Measurements from ENCODE around the gene ANKRD6. TPM values are rescaled to one million over a fixed set of nuclear protein-coding genes. Genes with fewer than 3 reads are reported as not detected.

Gene ANKRD6
- polyA plus RNA-seq, 3 donors, result 0.93 to 3.0 (median 1.2) TPM

DNA sequence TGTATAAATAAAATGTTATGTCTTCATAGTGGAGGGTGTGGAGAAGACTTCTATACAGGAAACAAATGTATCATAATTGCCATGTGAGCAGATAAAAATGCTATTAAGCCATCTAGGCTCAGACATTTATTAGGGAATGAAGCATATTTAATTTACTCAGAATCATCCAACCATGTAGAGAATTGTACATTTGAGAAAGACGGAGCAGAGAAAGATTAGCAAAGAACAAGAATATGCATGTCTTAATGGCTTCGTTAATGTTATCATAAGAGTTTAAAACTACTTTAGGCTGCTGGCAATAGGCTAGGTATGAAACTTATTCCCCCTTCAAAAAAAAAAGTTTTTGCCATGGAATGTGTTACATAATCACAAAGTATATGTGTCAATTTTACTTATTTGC lies 6.1 kb downstream of the ANKRD6 start:
- TF ChIP-seq, protein P1, sequence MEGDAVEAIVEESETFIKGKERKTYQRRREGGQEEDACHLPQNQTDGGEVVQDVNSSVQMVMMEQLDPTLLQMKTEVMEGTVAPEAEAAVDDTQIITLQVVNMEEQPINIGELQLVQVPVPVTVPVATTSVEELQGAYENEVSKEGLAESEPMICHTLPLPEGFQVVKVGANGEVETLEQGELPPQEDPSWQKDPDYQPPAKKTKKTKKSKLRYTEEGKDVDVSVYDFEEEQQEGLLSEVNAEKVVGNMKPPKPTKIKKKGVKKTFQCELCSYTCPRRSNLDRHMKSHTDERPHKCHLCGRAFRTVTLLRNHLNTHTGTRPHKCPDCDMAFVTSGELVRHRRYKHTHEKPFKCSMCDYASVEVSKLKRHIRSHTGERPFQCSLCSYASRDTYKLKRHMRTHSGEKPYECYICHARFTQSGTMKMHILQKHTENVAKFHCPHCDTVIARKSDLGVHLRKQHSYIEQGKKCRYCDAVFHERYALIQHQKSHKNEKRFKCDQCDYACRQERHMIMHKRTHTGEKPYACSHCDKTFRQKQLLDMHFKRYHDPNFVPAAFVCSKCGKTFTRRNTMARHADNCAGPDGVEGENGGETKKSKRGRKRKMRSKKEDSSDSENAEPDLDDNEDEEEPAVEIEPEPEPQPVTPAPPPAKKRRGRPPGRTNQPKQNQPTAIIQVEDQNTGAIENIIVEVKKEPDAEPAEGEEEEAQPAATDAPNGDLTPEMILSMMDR (IDR thresholded peaks at IDR 0.05), result no peak
- no peaks in the 10 kb centered on the region for H3K9me3 ChIP-seq (replicated peaks in 1 of 2; ENCODE audit: control insufficient read depth in 1 of 2, insufficient read depth in 1 of 2, low read length in 2 of 2)
- H3K9ac ChIP-seq (ENCODE audit: insufficient read depth, low read length, poor library complexity, severe bottlenecking), result no peak overlapping the region
- no CpG with 5 or more reads among the region's 2 CpGs for WGBS (ENCODE audit: insufficient coverage)
- Mint-ChIP-seq H3K36me3 (no peaks in the 10 kb centered on the region), H3K4me1 (peaks cover 10% of the 10 kb centered on the region), H3K27me3 (ENCODE audit: low read depth in 3 of 3) (peaks cover under 1 to 5% (median 4%) of the 10 kb centered on the region in 3 donors), H3K27ac (no peak overlapping the region), H3K4me3 (no peak overlapping the region), H3K9me3 (peaks cover 0 to 2% (median 0%) of the 10 kb centered on the region in 7 donors)
- H3K36me3 ChIP-seq (replicated peaks in 1 of 2; ENCODE audit: control insufficient read depth in 1 of 2, insufficient read depth in 2 of 2, low read length in 2 of 2), result no peaks in the 10 kb centered on the region
- H3K4me1 ChIP-seq (ENCODE audit: control insufficient read depth in 1 of 2, insufficient read depth in 2 of 2, low read length in 2 of 2), result peaks cover under 1 to 2% of the 10 kb centered on the region in 2 donors
- H3K27ac ChIP-seq (ENCODE audit: low read depth in 1 of 2, low read length in 2 of 2), result no peak overlapping the region
- H3K4me3 ChIP-seq (replicated peaks in 1 of 3; ENCODE audit: low read depth in 2 of 3, low read length in 3 of 3), result no peak overlapping the region
- DNase-seq, result no peak
- no peak overlapping the region for H3K4me2 ChIP-seq (replicated peaks; ENCODE audit: extremely low read depth, low read length, poor library complexity, severe bottlenecking)
- no peaks in the 10 kb centered on the region for H3K27me3 ChIP-seq (ENCODE audit: control insufficient read depth in 2 of 2, insufficient read depth in 2 of 2, low read length in 2 of 2)
- H4K20me1 ChIP-seq (ENCODE audit: insufficient read depth, low read length), result no peaks in the 10 kb centered on the region
- intact Hi-C loops (cut with micrococcal nuclease), result no loop called here
- H3K79me2 ChIP-seq (ENCODE audit: insufficient read depth, low read length), result no peaks in the 10 kb centered on the region
- H2AFZ ChIP-seq (ENCODE audit: insufficient read depth, low read depth, low read length, poor library complexity, severe bottlenecking), result no peak overlapping the region

DNA sequence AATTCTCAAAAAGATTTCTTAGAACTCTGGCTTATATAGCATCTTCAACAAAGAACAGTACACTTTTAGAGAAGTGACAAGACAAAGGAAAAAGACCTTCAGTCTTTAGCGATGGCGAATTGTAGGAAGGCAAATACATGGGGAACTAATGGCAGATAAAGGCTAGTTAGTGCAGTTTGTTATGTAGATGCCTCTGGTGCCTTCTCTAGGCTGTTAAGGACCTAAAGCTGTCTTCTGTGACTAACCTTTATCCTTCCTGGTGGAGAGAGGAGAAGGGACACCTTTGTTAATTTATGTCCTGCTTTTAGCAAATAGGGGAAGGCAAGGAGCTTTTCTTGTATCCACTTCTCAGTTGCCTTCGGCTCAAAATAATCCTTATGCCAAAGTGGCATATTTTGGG lies 7.2 kb downstream of the ANKRD6 start:
- Histone ChIP-seq H3K36me3 (replicated peaks in 1 of 2; ENCODE audit: control insufficient read depth in 1 of 2, insufficient read depth in 2 of 2, low read length in 2 of 2) (no peaks in the 10 kb centered on the region), H3K4me1 (ENCODE audit: control insufficient read depth in 1 of 2, insufficient read depth in 2 of 2, low read length in 2 of 2) (no peaks in the 10 kb centered on the region), H3K9ac (ENCODE audit: insufficient read depth, low read length, poor library complexity, severe bottlenecking) (no peak overlapping the region), H3K27me3 (ENCODE audit: control insufficient read depth in 2 of 2, insufficient read depth in 2 of 2, low read length in 2 of 2) (no peaks in the 10 kb centered on the region), H4K20me1 (ENCODE audit: insufficient read depth, low read length) (no peaks in the 10 kb centered on the region), H3K79me2 (ENCODE audit: insufficient read depth, low read length) (no peaks in the 10 kb centered on the region), H3K27ac (ENCODE audit: low read depth in 1 of 2, low read length in 2 of 2) (no peak overlapping the region), H3K9me3 (replicated peaks in 1 of 2; ENCODE audit: control insufficient read depth in 1 of 2, insufficient read depth in 1 of 2, low read length in 2 of 2) (no peaks in the 10 kb centered on the region), H3K4me2 (replicated peaks; ENCODE audit: extremely low read depth, low read length, poor library complexity, severe bottlenecking) (no peak overlapping the region), H2AFZ (ENCODE audit: insufficient read depth, low read depth, low read length, poor library complexity, severe bottlenecking) (no peak overlapping the region), H3K4me3 (replicated peaks in 1 of 3; ENCODE audit: low read depth in 2 of 3, low read length in 3 of 3) (no peak overlapping the region)
- Mint-ChIP-seq H3K27ac (no peak overlapping the region), H3K4me3 (no peak overlapping the region), H3K4me1 (peaks cover 9% of the 10 kb centered on the region), H3K27me3 (ENCODE audit: low read depth in 3 of 3) (peaks cover 0 to 3% (median 1%) of the 10 kb centered on the region in 3 donors), H3K36me3 (no peaks in the 10 kb centered on the region), H3K9me3 (peaks cover 0 to 2% (median 0%) of the 10 kb centered on the region in 7 donors)
- intact Hi-C loops (cut with micrococcal nuclease), result no loop called here
- TF ChIP-seq, protein P1 (IDR thresholded peaks at IDR 0.05), result no peak
- 90% methylated on average over 2 of the region's 3 CpGs for WGBS (ENCODE audit: insufficient coverage)
- DNase-seq, result no peak
